Measurements from ENCODE around the gene PRDX6. TPM values are rescaled to one million over a fixed set of nuclear protein-coding genes. Genes with fewer than 3 reads are reported as not detected.

The PRDX6 gene, protein sequence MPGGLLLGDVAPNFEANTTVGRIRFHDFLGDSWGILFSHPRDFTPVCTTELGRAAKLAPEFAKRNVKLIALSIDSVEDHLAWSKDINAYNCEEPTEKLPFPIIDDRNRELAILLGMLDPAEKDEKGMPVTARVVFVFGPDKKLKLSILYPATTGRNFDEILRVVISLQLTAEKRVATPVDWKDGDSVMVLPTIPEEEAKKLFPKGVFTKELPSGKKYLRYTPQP
- 320 and 326 TPM in 2 replicates for total RNA-seq (2014; rRNA removed; shearing (Covaris generic))

DNA sequence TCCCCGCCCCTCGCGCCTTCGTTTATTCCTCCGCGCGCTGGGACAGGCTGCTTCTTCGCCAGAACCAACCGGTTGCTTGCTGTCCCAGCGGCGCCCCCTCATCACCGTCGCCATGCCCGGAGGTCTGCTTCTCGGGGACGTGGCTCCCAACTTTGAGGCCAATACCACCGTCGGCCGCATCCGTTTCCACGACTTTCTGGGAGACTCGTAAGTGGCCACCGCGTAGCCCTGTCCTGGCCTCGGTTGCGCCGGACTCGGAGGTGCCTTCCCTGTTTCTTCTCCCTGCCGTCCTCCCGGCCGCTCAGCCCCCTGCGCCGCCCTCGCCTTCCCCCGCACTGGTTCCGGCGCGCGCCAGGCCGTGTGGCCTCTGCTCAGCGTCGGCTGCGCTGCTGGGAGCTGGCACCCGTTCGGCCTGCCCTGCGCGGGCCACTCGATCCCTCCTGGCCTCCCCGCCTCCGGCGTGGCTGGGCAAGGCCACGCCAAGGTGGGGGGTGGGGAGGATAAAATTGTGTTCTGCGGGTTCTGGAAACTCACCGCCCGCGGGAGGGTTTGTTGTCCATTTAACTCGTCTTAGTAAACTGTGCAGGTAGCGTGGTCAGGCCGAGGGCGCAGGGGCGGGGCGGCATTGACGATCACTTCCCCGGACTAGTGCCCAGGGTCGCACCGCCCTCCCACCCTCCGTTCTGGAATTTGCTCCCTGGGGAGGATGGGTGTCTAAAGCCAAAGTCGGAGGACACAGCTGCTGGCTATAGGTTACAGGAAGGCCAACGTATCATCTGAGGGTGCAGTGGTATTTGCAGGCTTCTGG lies at the start of gene PRDX6:
TSS of gene PRDX6 (plus strand) at position 50 of the 808 bp plus-strand sequence. CDS start at position 113, 63 bp downstream.
- peak within 1 kb of the TSS; percentile 99 for H3K4me3 ChIP-seq (ENCODE audit: insufficient read depth, low read depth, low read length)
- DNase-seq = no peak
- H3K36me3 ChIP-seq (replicated peaks; ENCODE audit: control insufficient read depth, insufficient read depth, low read length) = peaks cover 20% of the 10 kb centered on the region
- no peaks in the 10 kb centered on the region for H3K27me3 ChIP-seq (ENCODE audit: control insufficient read depth, insufficient read depth, low read length)

DNA sequence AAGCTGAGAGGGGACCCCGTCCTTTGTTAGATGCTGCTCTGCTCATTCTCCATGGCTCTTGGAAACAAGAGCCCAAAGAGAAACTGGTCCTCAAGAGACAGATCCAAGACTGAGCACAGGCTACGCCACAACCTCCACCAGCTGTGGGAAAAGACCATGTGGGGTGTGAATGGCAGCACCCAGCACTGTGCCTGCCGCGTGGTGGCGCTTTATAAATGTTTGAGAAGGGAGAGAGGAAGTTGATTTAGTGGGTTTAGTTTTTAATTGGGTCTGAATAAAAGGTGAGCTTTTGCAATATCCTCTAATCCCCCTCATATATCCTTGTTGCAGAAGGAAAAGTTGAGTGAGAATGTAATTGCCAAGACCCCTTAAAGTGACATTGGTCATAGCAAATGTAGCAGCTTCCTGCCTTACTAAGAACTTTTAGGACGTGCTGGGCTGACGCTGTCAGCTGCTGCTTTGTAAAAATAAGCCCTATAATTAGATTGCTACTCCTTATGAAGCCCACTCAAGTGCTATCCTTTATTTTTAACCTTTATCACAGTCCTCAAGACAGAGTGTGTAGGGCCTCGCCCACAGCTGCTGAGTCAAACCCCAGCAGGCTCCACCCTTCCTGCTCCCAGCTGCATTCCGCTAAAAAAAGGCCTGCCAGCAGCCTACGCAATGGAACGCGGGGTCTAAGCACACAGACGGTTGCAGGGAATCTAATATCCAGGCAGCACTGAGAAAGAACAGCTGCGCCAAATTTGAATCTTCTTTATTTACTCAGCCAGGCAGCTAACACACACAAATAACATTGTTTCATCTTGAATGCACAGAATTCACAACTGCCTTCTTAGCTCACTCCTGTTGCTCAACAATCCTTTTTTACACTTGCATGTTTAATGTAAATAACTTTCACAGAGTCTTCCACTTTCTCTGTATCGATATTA lies 47.4 kb upstream of the PRDX6 start:
- peak; percentile 24 for DNase-seq
- Histone ChIP-seq H3K4me3 (ENCODE audit: insufficient read depth, low read depth, low read length) (no peak overlapping the region), H3K36me3 (replicated peaks; ENCODE audit: control insufficient read depth, insufficient read depth, low read length) (no peaks in the 10 kb centered on the region; the same call in 1 of the 2 replicates), H3K27me3 (ENCODE audit: control insufficient read depth, insufficient read depth, low read length) (no peaks in the 10 kb centered on the region)

DNA sequence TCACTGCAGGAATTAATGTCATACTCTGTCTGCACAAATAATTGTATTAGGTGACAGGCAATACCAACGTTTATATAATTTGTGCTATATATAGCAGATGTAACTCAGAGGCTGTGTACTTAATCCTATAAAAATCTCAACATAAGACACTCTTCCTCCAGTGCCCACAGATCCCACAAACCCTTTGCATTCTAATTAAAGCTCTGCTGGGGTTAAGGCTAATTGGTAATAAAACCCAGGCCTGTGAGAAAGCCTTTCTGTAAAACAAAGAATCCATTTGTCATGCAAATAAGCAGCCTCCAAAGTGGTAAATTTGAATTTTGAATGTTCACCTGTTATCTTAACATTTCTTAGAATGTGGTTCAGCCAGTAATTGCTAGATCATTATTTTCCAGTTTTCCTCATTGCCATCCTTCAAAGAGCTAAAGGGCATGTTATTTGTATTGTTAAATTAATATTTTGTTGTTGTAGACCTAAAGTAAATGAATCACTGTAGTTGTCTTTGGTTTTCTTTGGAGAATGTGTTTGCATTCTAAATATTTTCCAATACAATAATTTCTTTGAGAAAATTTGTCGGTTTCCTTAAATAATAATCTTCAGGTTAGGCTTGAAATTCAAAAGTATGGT lies 46.3 kb upstream of the PRDX6 start:
- no peak for DNase-seq
- Histone ChIP-seq H3K36me3 (replicated peaks; ENCODE audit: control insufficient read depth, insufficient read depth, low read length) (no peaks in the 10 kb centered on the region; the same call in 1 of the 2 replicates), H3K4me3 (ENCODE audit: insufficient read depth, low read depth, low read length) (no peak overlapping the region), H3K27me3 (ENCODE audit: control insufficient read depth, insufficient read depth, low read length) (no peaks in the 10 kb centered on the region)

DNA sequence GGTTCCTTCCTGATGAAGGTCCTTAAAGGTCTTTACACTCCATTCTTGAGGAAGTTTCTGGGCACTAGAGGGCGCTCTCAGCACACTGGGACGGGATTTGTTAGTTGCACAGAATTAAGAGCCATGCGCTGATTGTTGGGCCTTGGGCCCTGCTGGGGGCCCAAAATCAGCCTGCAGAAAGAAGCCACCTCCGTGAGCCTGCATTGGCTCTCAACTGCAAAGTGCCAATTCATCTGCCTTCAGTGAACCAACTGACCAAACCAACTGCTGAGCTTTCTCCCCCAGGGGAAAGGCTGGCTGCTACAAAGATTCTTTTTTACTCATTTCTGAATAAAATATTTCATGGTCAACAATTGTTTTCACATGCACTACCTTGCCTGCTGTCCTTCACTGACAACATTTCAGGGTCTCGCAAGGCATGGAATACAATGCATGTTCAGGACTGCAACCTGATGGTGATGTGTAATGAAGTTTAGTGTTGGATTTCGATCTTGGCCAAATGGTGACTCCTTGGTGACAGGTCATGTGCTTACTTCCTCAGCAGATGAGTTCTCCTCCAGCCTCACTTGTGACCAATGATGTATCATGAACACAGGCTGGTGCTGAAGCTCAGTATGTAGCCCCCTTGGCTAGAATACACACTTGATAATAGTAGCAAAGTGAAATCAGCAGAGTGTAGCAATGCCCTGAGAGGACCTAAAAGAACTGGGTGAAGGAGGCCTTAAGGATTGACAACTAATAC lies 45.7 kb upstream of the PRDX6 start:
- Histone ChIP-seq H3K4me3 (ENCODE audit: insufficient read depth, low read depth, low read length) (no peak overlapping the region), H3K27me3 (ENCODE audit: control insufficient read depth, insufficient read depth, low read length) (no peaks in the 10 kb centered on the region), H3K36me3 (replicated peaks; ENCODE audit: control insufficient read depth, insufficient read depth, low read length) (no peaks in the 10 kb centered on the region; the same call in 1 of the 2 replicates)
- peak; percentile 42 for DNase-seq

DNA sequence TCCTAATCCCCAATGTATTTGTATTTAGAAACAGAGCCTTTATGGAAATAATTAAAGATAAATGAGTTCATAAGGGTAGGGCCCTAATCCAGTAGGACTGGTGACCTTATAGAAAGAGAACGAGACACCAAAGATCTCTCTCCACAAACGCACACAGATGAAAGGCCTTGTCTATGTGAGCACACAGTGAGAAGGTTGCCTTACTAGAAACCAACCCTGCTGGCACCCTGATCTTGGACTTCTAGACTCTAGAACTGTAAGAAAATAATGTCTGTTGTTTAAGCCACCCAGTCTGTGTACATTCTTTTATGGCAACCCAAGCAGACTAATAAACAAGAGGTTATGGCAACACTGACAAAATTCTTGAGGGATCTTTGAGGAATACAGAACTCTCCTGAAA lies 44.8 kb upstream of the PRDX6 start:
- no peak for DNase-seq
- Histone ChIP-seq H3K36me3 (replicated peaks; ENCODE audit: control insufficient read depth, insufficient read depth, low read length) (no peaks in the 10 kb centered on the region; the same call in 1 of the 2 replicates), H3K27me3 (ENCODE audit: control insufficient read depth, insufficient read depth, low read length) (no peaks in the 10 kb centered on the region), H3K4me3 (ENCODE audit: insufficient read depth, low read depth, low read length) (no peak overlapping the region)

DNA sequence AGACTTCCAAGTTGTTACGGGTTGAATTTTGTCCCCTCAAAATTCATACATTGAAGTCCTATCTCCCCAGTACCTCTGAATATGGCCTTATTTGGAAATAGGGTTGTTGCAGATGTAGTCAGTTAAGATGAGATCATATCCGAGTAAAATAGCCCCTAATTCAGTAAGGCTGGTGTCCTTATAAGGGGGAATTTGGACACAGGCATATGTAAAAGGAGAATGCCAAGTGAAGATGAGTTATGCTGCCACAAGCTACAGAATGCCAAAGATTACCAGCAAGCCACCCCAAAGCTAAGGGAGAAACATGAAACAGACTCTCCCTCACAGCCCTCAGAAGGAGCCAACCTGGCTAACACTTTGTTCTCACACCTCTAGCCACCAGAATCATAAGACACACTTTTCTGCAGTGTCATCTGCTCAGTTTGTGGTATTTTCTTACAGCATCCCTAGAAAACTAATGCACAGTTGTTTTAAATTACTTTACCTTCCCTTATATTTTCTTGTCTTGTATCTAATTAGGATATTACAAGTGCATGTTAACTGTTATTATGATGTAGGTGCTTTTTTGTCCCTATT lies 43.3 kb upstream of the PRDX6 start:
- no peaks in the 10 kb centered on the region; the same call in 1 of the 2 replicates for H3K36me3 ChIP-seq (replicated peaks; ENCODE audit: control insufficient read depth, insufficient read depth, low read length)
- no peak for DNase-seq
- no peaks in the 10 kb centered on the region for H3K27me3 ChIP-seq (ENCODE audit: control insufficient read depth, insufficient read depth, low read length)
- H3K4me3 ChIP-seq (ENCODE audit: insufficient read depth, low read depth, low read length) = no peak overlapping the region

DNA sequence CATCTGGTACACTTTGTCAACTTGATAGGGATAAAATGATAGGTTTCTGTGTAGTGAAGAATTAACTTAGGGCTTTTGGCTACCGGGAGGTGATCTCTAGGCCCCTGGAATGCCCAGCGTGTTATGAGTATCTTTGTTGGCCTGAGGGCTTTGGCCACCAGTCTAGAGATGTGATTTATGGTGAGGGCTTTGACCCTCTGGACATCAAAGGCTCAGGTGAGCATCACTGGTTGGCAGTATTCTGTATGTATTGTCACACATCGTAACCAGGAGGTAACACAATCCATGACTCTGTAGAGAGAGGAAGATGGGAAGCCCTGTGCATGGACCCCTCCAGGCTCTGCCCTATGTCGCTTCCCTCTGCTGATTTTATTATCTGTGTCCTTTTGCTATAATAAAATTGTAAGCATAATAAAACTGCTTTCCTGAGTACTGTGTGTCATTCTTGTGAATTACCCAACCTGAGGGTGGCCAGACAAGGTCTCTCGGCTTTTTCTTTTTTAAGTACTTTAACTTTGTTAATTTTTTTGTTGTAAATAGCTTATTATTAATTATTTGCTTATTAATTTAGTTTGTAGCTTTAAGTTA lies 40.2 kb upstream of the PRDX6 start:
- Histone ChIP-seq H3K27me3 (ENCODE audit: control insufficient read depth, insufficient read depth, low read length) (no peaks in the 10 kb centered on the region), H3K4me3 (ENCODE audit: insufficient read depth, low read depth, low read length) (no peak overlapping the region), H3K36me3 (replicated peaks; ENCODE audit: control insufficient read depth, insufficient read depth, low read length) (no peaks in the 10 kb centered on the region)
- no peak for DNase-seq

DNA sequence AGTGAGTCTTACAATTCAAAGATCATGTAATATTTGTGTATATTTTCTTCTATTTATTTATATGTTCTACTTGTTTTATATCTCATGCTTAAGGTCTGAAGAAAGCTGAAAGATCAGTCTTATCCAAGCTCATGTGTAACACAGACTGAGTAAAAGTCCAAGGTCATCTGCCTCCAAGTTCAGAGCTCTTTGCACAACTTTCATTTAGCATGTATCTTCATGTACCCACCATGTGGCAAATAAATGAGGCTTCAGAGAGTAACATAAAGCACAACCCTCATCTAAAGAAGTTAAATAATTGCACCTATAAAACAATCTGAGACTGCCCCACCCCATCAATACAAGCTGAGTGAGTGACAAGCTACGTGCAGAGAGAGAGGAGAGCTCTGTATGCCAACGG lies 38.5 kb upstream of the PRDX6 start:
- DNase-seq = no peak
- H3K27me3 ChIP-seq (ENCODE audit: control insufficient read depth, insufficient read depth, low read length) = no peaks in the 10 kb centered on the region
- H3K4me3 ChIP-seq (ENCODE audit: insufficient read depth, low read depth, low read length) = no peak overlapping the region
- H3K36me3 ChIP-seq (replicated peaks; ENCODE audit: control insufficient read depth, insufficient read depth, low read length) = no peaks in the 10 kb centered on the region

DNA sequence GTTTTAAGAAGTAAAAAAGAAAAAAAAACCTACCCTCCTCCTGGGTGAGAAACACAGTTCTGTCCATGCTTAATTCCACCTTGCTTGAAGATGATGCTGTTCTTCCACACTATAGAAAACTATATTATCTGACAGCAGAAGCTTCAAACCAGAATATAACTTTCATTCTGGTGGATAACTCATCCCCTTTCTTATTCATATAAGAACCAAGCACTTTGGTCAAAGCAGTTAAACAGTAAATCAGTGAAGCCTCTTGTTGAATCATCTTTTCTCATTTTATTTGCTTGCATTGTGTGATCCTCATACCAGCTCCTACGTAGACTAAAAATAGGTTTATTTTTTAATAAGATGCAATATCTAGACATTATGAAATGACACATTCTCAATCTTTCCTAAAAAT lies 36.7 kb upstream of the PRDX6 start:
- Histone ChIP-seq H3K27me3 (ENCODE audit: control insufficient read depth, insufficient read depth, low read length) (no peaks in the 10 kb centered on the region), H3K36me3 (replicated peaks; ENCODE audit: control insufficient read depth, insufficient read depth, low read length) (no peaks in the 10 kb centered on the region), H3K4me3 (ENCODE audit: insufficient read depth, low read depth, low read length) (no peak overlapping the region)
- no peak for DNase-seq

DNA sequence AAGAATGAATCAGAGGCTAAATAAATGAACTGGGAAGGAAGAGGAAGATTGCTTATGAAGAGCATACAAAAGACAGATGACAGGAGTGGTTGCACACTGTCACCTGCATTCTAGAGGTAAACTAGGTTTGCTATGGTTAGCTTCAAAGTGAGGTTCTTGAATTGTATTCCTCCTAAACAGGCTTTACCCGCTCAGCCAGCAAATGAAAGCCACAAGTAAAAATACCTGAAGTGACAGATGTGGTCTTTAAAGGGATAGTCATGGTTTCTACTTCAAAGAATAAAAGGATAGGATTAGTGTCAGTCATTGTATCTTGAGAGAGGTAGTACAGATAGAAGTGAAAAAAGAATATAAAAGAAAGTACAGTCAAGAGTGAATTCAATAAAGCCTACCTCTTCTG lies 32.4 kb upstream of the PRDX6 start:
- Histone ChIP-seq H3K4me3 (ENCODE audit: insufficient read depth, low read depth, low read length) (no peak overlapping the region), H3K27me3 (ENCODE audit: control insufficient read depth, insufficient read depth, low read length) (no peaks in the 10 kb centered on the region), H3K36me3 (replicated peaks; ENCODE audit: control insufficient read depth, insufficient read depth, low read length) (no peaks in the 10 kb centered on the region)
- DNase-seq = no peak

DNA sequence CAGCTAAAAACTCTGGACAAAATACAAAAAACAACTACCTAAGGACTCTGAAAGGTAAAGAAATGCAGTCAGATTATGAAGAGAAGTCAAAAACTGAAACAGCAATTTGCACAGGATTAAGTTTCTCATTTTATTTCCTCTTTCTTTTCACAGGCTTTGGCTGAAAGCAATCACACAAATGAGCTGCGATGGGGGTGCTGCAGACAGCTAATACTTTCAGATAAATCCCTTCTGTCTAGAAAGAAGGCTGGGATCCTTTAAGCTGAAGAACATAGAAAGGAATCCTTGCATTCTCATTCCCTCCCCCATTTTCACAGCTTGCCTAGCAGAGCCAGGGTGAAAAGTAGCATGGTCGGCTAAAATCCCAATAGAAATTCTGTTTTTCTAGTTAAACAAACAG lies 32.0 kb upstream of the PRDX6 start:
- DNase-seq = no peak
- no peak overlapping the region for H3K4me3 ChIP-seq (ENCODE audit: insufficient read depth, low read depth, low read length)
- H3K27me3 ChIP-seq (ENCODE audit: control insufficient read depth, insufficient read depth, low read length) = no peaks in the 10 kb centered on the region
- no peaks in the 10 kb centered on the region for H3K36me3 ChIP-seq (replicated peaks; ENCODE audit: control insufficient read depth, insufficient read depth, low read length)

DNA sequence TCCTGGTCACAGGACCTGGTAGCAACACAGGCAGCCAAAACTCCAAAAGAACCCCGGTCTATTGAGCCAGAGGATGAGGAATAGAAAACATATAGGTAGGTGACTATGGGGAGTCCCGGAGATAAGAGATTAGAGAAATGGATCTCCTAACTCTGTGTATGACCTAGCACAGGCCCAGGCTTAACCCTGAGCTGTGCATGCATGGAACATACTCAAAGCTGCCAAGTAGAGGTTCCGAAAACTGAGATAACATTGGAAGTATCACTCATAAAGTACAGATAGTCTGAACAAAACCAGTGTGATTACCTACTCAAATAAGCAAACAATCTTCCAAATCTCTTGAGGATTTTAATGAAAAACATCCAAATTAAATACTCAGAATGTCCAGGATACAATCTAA lies 31.5 kb upstream of the PRDX6 start:
- no peak for DNase-seq
- H3K36me3 ChIP-seq (replicated peaks; ENCODE audit: control insufficient read depth, insufficient read depth, low read length) = no peaks in the 10 kb centered on the region

DNA sequence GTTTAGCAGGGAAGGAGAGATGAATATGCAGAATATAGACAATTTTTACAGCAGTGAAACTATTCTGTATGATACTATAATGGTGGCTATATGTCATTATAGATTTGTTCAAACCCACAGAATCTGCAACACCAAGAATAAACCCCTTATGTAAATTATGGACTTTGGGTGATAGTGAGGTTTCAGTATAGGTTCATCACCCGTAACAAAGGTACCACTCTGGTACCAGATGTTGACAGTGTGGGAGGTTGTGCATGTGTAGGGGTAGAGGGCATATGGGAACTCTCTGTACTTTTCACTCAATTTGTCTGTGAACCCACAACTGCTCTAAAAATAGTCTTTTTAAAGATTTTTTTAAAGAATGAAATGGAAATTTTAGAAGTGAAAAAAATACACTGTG lies 29.9 kb upstream of the PRDX6 start:
- no peak overlapping the region for H3K4me3 ChIP-seq (ENCODE audit: insufficient read depth, low read depth, low read length)
- H3K27me3 ChIP-seq (ENCODE audit: control insufficient read depth, insufficient read depth, low read length) = no peaks in the 10 kb centered on the region
- H3K36me3 ChIP-seq (replicated peaks; ENCODE audit: control insufficient read depth, insufficient read depth, low read length) = no peaks in the 10 kb centered on the region
- DNase-seq = no peak

More for the DNA sequence above, 31.5 kb upstream of the PRDX6 start:
- Histone ChIP-seq H3K27me3 (ENCODE audit: control insufficient read depth, insufficient read depth, low read length) (no peaks in the 10 kb centered on the region), H3K4me3 (ENCODE audit: insufficient read depth, low read depth, low read length) (no peak overlapping the region)

Data from H7 (cell line).